HEK293 (cell line): ENCODE measurements around the gene PDLIM5.
A peak's percentile ranks its signal among the peaks of the same experiment; 100 is the strongest.

Source experiments
- CTCF ChIA-PET: fragments of 350-600 bp; formaldehyde crosslinking; extraction: SDS; loops from one replicate; lab custom pipeline; 2021; ENCODE audit warnings: antibody characterized with exemption; lab: Yijun Ruan, JAX
- POLR2A ChIA-PET: fragments of 300-600 bp; formaldehyde crosslinking; extraction: SDS; loops from one replicate; lab custom pipeline; 2020; ENCODE audit warnings: antibody characterized with exemption, inconsistent platforms; lab: Yijun Ruan, JAX
- H3K27ac ChIP-seq: fragments of 200-500 bp; sonication (Bioruptor generic); 2 replicates; pipeline ENCODE4 v1.5.1; 2014; ENCODE audit warnings: low read depth, low read length, control low read depth, inconsistent platforms; ENCODE audit errors: extremely low read depth
- H3K36me3 ChIP-seq, 2 experiments: fragments of 200-500 bp in 1 of 2; sonication (Bioruptor generic) in 1 of 2; 1 replicate in 1 of 2; 2 replicates in 1 of 2; pipeline ENCODE4 v1.5.1; 2014 to 2017; ENCODE audit warnings: inconsistent platforms in 2 of 2, low read length in 2 of 2; ENCODE audit not compliant: control insufficient read depth in 2 of 2, insufficient read depth in 1 of 2
- H3K4me1 ChIP-seq: fragments of 200-500 bp; sonication (Bioruptor generic); 2 replicates; pipeline ENCODE4 v1.5.1; 2014; ENCODE audit warnings: mild to moderate bottlenecking, low read length, inconsistent platforms; ENCODE audit not compliant: control insufficient read depth, insufficient read depth
- H3K4me3 ChIP-seq: 2 replicates; pipeline ENCODE4 v1.5.1; 2011; ENCODE audit warnings: low read depth, mild to moderate bottlenecking, control low read depth, low read length, moderate library complexity
- H3K9me3 ChIP-seq: fragments of 200-500 bp; sonication (Bioruptor generic); 2 replicates; pipeline ENCODE4 v1.5.1; 2014; ENCODE audit warnings: low read depth, low read length, inconsistent platforms; ENCODE audit not compliant: control insufficient read depth, insufficient read depth
- BCL11B ChIP-seq: fragments of 450-650 bp; formaldehyde crosslinking; IDR thresholded peaks from 2 replicates; pipeline ENCODE4 v1.5.1; 2016; ENCODE audit warnings: low read depth, missing biosample characterization, missing genetic modification characterization
- FEZF1 ChIP-seq: fragments of 450-650 bp; formaldehyde crosslinking; IDR thresholded peaks from 2 replicates; pipeline ENCODE4 v1.5.1; 2016; ENCODE audit warnings: missing biosample characterization, missing genetic modification characterization
- REST ChIP-seq: fragments of 450-650 bp; formaldehyde crosslinking; IDR thresholded peaks from 2 replicates; pipeline ENCODE4 v1.5.1; 2016; ENCODE audit warnings: missing biosample characterization, missing genetic modification characterization
- SCRT1 ChIP-seq: fragments of 450-650 bp; formaldehyde crosslinking; IDR thresholded peaks from 2 replicates; pipeline ENCODE4 v1.5.1; 2016; ENCODE audit warnings: missing biosample characterization, missing genetic modification characterization, borderline replicate concordance
- TRIM28 ChIP-seq: IDR thresholded peaks from 2 replicates; pipeline ENCODE4 v1.6.1; 2011; ENCODE audit warnings: low read length, control low read depth, borderline replicate concordance
- YY2 ChIP-seq: fragments of 450-650 bp; formaldehyde crosslinking; IDR thresholded peaks from 2 replicates; pipeline ENCODE4 v1.5.1; 2016; ENCODE audit warnings: missing biosample characterization, missing genetic modification characterization
- ZBTB17 ChIP-seq: fragments of 450-650 bp; formaldehyde crosslinking; IDR thresholded peaks from 2 replicates; pipeline ENCODE4 v1.5.1; 2016; ENCODE audit warnings: missing biosample characterization, missing genetic modification characterization
- ZBTB8A ChIP-seq: fragments of 450-650 bp; formaldehyde crosslinking; IDR thresholded peaks from 2 replicates; pipeline ENCODE4 v1.5.1; 2016; ENCODE audit warnings: missing biosample characterization, missing genetic modification characterization
- ZFHX2 ChIP-seq: fragments of 450-650 bp; formaldehyde crosslinking; conservative IDR thresholded peaks from 2 replicates; pipeline ENCODE4 v1.5.1; 2016; ENCODE audit warnings: missing biosample characterization, missing genetic modification characterization
- ZNF202 ChIP-seq: fragments of 450-650 bp; formaldehyde crosslinking; IDR thresholded peaks from 2 replicates; pipeline ENCODE4 v1.5.1; 2016; ENCODE audit warnings: missing biosample characterization, missing genetic modification characterization, borderline replicate concordance
- ZNF280D ChIP-seq: fragments of 450-650 bp; formaldehyde crosslinking; IDR thresholded peaks from 2 replicates; pipeline ENCODE4 v1.5.1; 2016; ENCODE audit warnings: missing biosample characterization, missing genetic modification characterization
- ZNF558 ChIP-seq: fragments of 450-650 bp; formaldehyde crosslinking; IDR thresholded peaks from 2 replicates; pipeline ENCODE4 v1.5.1; 2016; ENCODE audit warnings: missing biosample characterization, missing genetic modification characterization
- ZNF571 ChIP-seq: fragments of 450-650 bp; formaldehyde crosslinking; IDR thresholded peaks from 2 replicates; pipeline ENCODE4 v1.5.0; 2017; ENCODE audit warnings: missing biosample characterization, missing genetic modification characterization
- ZNF701 ChIP-seq: fragments of 450-650 bp; formaldehyde crosslinking; IDR thresholded peaks from 2 replicates; pipeline ENCODE4 v1.5.1; 2016; ENCODE audit warnings: missing biosample characterization, missing genetic modification characterization
- ZNF791 ChIP-seq: fragments of 450-650 bp; formaldehyde crosslinking; IDR thresholded peaks from 2 replicates; pipeline ENCODE4 v1.5.1; 2016; ENCODE audit warnings: missing biosample characterization, missing genetic modification characterization
- TF ChIP-seq, protein P1 (sequence below): fragments of 450-650 bp; formaldehyde crosslinking; IDR thresholded peaks from 2 replicates; pipeline ENCODE4 v1.5.1; 2017; ENCODE audit warnings: missing biosample characterization, mild to moderate bottlenecking, missing genetic modification characterization, moderate library complexity
- TF ChIP-seq, protein P2 (sequence below): fragments of 450-650 bp; formaldehyde crosslinking; IDR thresholded peaks from 2 replicates; pipeline ENCODE4 v1.5.1; 2016; ENCODE audit warnings: missing biosample characterization, missing genetic modification characterization

PDLIM5 gene

GRCh38 chr4:94680176-94680862 is 228.6 kb downstream of the PDLIM5 start:
- H3K36me3 ChIP-seq: no peaks in the 10 kb centered on the region
- H3K4me3 ChIP-seq: no peak overlapping the region

DNA sequence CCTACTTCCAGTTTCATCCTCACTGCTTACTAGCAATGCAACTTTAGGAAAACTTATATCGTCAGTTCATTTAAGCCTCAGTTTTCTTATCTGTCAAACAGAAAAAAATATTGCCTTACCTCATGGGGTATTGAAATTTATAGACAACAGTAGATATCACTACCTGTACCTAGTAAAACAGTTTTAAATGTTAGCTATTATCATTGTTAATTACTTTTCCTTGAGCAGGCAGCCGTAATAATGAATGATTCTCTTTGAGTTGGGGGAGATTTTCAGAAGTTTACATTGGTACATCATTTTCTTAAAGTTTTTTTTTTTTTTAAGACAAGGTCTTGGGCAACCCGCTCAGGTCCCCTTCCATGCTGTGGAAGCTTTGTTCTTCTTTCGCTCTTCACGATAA is 234.3 kb downstream of the PDLIM5 start:
- Histone ChIP-seq H3K27ac (no peak overlapping the region), H3K4me3 (no peak overlapping the region), H3K4me1 (no peaks in the 10 kb centered on the region), H3K36me3 (no peaks in the 10 kb centered on the region), H3K9me3 (no peaks in the 10 kb centered on the region)
- TF ChIP-seq ZNF701 (tag by site-specific recombination): no peak
- no peak for TF ChIP-seq SCRT1 (tag by site-specific recombination)
- no peak for TF ChIP-seq ZNF558 (tag by site-specific recombination)
- TF ChIP-seq, protein P1, sequence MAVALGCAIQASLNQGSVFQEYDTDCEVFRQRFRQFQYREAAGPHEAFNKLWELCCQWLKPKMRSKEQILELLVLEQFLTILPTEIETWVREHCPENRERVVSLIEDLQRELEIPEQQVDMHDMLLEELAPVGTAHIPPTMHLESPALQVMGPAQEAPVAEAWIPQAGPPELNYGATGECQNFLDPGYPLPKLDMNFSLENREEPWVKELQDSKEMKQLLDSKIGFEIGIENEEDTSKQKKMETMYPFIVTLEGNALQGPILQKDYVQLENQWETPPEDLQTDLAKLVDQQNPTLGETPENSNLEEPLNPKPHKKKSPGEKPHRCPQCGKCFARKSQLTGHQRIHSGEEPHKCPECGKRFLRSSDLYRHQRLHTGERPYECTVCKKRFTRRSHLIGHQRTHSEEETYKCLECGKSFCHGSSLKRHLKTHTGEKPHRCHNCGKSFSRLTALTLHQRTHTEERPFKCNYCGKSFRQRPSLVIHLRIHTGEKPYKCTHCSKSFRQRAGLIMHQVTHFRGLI (tag by site-specific recombination): no peak
- no peak for TF ChIP-seq ZNF791
- TF ChIP-seq ZNF280D (tag by site-specific recombination): no peak
- TF ChIP-seq BCL11B (tag by site-specific recombination): no peak
- TF ChIP-seq ZBTB8A (tag by site-specific recombination): no peak
- no peak for TF ChIP-seq REST
- TF ChIP-seq ZBTB17 (tag by site-specific recombination): no peak
- no peak for TF ChIP-seq ZNF571 (tag by site-specific recombination)
- TF ChIP-seq, protein P2, sequence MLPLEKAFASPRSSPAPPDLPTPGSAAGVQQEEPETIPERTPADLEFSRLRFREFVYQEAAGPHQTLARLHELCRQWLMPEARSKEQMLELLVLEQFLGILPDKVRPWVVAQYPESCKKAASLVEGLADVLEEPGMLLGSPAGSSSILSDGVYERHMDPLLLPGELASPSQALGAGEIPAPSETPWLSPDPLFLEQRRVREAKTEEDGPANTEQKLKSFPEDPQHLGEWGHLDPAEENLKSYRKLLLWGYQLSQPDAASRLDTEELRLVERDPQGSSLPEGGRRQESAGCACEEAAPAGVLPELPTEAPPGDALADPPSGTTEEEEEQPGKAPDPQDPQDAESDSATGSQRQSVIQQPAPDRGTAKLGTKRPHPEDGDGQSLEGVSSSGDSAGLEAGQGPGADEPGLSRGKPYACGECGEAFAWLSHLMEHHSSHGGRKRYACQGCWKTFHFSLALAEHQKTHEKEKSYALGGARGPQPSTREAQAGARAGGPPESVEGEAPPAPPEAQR (tag by site-specific recombination): no peak
- CTCF ChIA-PET: interaction anchor here (0.6 kb wide), 1 partner anchor 73 kb away, joined by 3 read pairs; no protein-coding TSS in a partner anchor
- POLR2A ChIA-PET: no interaction called here

More at GRCh38 chr4:94680176-94680862, 228.6 kb downstream of the PDLIM5 start:
- TF ChIP-seq YY2 (no peak), ZFHX2 (no peak), TRIM28 (peak; percentile 72; the same call in 1 of the 2 replicates), FEZF1 (tag by site-specific recombination) (peak; percentile 18; the same call in 1 of the 2 replicates), ZNF202 (tag by site-specific recombination) (no peak)
- ChIA-PET CTCF (interaction anchor here (1.4 kb wide), 1 partner anchor 17 kb away, joined by 4 read pairs; no protein-coding TSS in a partner anchor), POLR2A (no interaction called here)
- H3K27ac ChIP-seq: no peak overlapping the region
- no peaks in the 10 kb centered on the region for H3K9me3 ChIP-seq
- no peaks in the 10 kb centered on the region for H3K4me1 ChIP-seq
